Breast epithelium (tissue), 4 donors: ENCODE measurements around the gene TAF1L. TPM values are rescaled to one million over a fixed set of nuclear protein-coding genes. Genes with fewer than 3 reads are reported as not detected.

Experiments used
- DNase-seq, 2 donors: peaks; one replicate each; pipeline ENCODE4 v3.0.0-alpha.2; 2019; ENCODE audit warnings: low spot score in 2 of 2
- H3K27ac ChIP-seq, 2 donors: fragments of 200-600 bp; sonication (generic) in 1 of 2; one replicate each; pipeline ENCODE4 v1.5.1; 2016 to 2019; ENCODE audit warnings: mild to moderate bottlenecking in 1 of 2
- H3K27me3 ChIP-seq, 2 donors: fragments of 200-600 bp; sonication (generic) in 1 of 2; one replicate each; pipeline versions ENCODE4 v1.5.1 to v1.6.0; 2017 to 2019; ENCODE audit warnings: control low read depth in 1 of 2, mild to moderate bottlenecking in 1 of 2
- H3K36me3 ChIP-seq: fragments of 200-600 bp; one replicate; pipeline ENCODE4 v1.5.1; 2019
- H3K4me1 ChIP-seq, 2 donors: fragments of 200-600 bp; sonication (generic); one replicate each; pipeline ENCODE4 v1.5.1; 2016 to 2019; ENCODE audit warnings: control low read depth in 1 of 2
- H3K4me3 ChIP-seq, 3 donors: fragments of 200-600 bp; sonication (generic); 1 replicate in 2 of 3; 2 replicates in 1 of 3; pipeline ENCODE4 v1.5.1; 2016 to 2019; ENCODE audit warnings: mild to moderate bottlenecking in 3 of 3, moderate library complexity in 2 of 3
- H3K9me3 ChIP-seq, 2 donors: fragments of 200-600 bp; sonication (generic) in 1 of 2; one replicate each; pipeline ENCODE4 v1.5.1; 2016 to 2019; ENCODE audit warnings: control low read depth in 1 of 2
- POLR2A ChIP-seq: fragments of 450-650 bp; IDR thresholded peaks from one replicate; pipeline ENCODE4 v1.6.1; 2016; ENCODE audit warnings: antibody characterized with exemption, mild to moderate bottlenecking, moderate library complexity
- POLR2AphosphoS5 ChIP-seq, 3 donors: sonication (generic); formaldehyde crosslinking; IDR thresholded peaks; one replicate each; pipeline ENCODE4 v1.6.1; 2017; ENCODE audit warnings: antibody characterized with exemption in 3 of 3
- intact Hi-C: fragments of 100-400 bp; cut with DNase I; formaldehyde crosslinking; loops from one replicate; pipeline ENCODE4 v1.15.1; 2023; ENCODE audit warnings: low total_unique reads
- total RNA-seq, 3 donors: library from RNA; depleted of rRNA; stranded (reverse); fragments of >200 nt; gene quantifications; one replicate each; pipeline ENCODE4 v1.1.0, GENCODE V29; 2016
- TF ChIP-seq, protein P1 (sequence below), 3 donors: fragments of 450-650 bp; IDR thresholded peaks; one replicate each; pipeline ENCODE4 v1.5.1; 2016 to 2017; ENCODE audit warnings: antibody characterized with exemption in 3 of 3, mild to moderate bottlenecking in 3 of 3, moderate library complexity in 3 of 3

Gene TAF1L
- total RNA-seq, 3 donors from 2014 or later: not detected

DNA sequence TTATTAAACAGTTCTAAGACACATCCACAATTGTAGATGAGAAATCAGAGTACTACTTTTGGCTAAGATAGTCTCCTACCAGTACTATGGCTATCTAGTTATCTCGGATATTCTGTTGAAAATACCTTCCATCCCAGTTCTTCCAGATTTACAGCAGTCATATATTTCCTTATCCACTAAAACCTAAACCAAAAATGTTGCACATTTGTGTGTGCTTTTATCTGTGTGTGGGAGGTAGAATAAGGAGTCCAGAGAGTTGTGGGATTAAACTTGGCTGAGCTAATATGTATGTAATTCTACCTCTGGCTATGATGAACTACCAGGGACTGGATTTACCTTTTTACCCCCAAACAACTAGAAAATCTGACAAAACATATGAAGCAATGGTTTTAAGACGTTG lies 45.0 kb downstream of the TAF1L start:
- TF ChIP-seq POLR2AphosphoS5 (IDR thresholded peaks at IDR 0.05) (no peak), POLR2A (no peak)
- TF ChIP-seq, protein P1, sequence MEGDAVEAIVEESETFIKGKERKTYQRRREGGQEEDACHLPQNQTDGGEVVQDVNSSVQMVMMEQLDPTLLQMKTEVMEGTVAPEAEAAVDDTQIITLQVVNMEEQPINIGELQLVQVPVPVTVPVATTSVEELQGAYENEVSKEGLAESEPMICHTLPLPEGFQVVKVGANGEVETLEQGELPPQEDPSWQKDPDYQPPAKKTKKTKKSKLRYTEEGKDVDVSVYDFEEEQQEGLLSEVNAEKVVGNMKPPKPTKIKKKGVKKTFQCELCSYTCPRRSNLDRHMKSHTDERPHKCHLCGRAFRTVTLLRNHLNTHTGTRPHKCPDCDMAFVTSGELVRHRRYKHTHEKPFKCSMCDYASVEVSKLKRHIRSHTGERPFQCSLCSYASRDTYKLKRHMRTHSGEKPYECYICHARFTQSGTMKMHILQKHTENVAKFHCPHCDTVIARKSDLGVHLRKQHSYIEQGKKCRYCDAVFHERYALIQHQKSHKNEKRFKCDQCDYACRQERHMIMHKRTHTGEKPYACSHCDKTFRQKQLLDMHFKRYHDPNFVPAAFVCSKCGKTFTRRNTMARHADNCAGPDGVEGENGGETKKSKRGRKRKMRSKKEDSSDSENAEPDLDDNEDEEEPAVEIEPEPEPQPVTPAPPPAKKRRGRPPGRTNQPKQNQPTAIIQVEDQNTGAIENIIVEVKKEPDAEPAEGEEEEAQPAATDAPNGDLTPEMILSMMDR (IDR thresholded peaks at IDR 0.05): no peak
- no peak overlapping the region for H3K27ac ChIP-seq
- no peak for DNase-seq
- H3K36me3 ChIP-seq: no peaks in the 10 kb centered on the region
- no peaks in the 10 kb centered on the region for H3K27me3 ChIP-seq
- no peak overlapping the region for H3K4me3 ChIP-seq
- intact Hi-C loops: no loop called here
- no peaks in the 10 kb centered on the region for H3K9me3 ChIP-seq
- no peaks in the 10 kb centered on the region for H3K4me1 ChIP-seq

DNA sequence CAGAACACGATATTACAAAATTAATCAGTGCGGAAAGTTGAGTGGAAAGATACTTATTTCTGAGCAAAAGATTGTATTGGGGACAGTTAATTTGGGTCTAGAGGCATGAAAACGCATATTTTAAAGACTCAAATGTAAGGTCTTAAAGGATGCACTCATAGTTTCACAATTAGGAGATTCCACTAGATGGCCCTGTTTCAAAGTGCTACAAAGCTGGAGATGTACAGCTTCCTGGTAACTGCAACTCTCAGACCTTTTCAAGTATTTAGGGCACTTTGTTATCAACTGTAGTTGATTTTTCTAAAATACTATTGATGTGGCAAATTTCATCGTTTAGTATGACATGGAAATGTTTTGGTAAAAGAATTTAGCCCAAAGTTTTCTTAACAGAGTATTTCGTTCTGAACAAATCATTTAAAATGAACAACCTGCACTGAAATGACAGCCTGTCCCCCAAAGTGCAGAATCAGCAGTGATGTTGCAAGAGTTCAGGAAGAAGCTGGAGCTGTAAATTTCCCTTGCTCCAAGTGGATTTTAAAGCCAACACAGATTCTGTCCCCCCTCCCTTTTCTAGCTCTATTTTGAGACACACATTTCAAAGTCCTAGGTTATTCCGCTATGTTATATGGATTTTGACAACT lies 46.3 kb downstream of the TAF1L start:
- no peak for TF ChIP-seq POLR2A
- TF ChIP-seq, protein P1 (IDR thresholded peaks at IDR 0.05): peak in 1 of 3 donors; percentile 24
- intact Hi-C loops: loop anchor here (10.0 kb wide), 1 partner anchor 366 kb away; no protein-coding TSS in a partner anchor

DNA sequence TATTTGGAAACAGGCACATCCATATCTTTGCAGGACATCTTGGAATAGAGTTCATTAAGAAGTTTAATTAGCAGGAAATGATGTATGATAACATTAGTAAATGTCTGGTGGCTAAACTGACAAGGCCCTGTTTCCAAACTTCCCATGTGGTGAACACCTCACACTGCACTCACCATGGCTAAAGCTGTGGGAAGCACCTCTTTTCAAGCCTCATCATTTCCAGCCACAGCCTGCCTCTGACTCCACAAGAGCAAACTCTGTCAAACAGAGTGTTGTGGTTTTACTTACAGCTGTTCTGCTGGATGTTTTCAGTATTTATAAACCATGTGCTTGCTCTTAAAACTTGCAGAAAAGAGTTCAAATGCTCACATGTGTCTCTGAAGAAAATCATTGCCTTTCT lies 47.6 kb downstream of the TAF1L start:
- no peak overlapping the region for H3K27ac ChIP-seq
- no peaks in the 10 kb centered on the region for H3K36me3 ChIP-seq
- no peak for TF ChIP-seq POLR2A
- intact Hi-C loops: loop anchor here (10.0 kb wide), 1 partner anchor 367 kb away; no protein-coding TSS in a partner anchor
- no peak overlapping the region for H3K4me3 ChIP-seq
- H3K4me1 ChIP-seq: no peaks in the 10 kb centered on the region
- no peak for DNase-seq
- no peaks in the 10 kb centered on the region for H3K9me3 ChIP-seq
- H3K27me3 ChIP-seq: no peaks in the 10 kb centered on the region

More for the DNA sequence above, 46.3 kb downstream of the TAF1L start:
- Histone ChIP-seq H3K4me3 (no peak overlapping the region), H3K27me3 (no peaks in the 10 kb centered on the region), H3K36me3 (no peaks in the 10 kb centered on the region), H3K9me3 (no peaks in the 10 kb centered on the region), H3K27ac (no peak overlapping the region), H3K4me1 (no peaks in the 10 kb centered on the region)
- no peak for DNase-seq

DNA sequence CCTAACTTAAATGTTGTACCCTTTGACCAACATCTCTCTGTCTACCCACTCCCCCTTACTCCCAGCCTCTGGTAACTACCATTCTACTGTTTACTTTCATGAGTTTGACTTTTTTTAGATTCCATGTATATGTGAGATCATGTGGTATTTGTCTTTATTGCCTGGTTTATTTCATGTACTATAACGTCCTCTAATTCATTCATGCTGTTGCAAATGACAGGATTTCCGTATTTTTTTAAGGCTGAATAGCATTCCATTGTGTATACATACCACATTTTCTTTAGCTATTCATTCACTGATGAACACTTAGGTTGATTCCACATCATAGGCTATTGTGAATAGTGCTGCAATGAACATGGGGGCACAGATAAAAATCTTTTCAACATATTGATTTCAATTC lies 50.7 kb downstream of the TAF1L start:
- Histone ChIP-seq H3K9me3 (no peaks in the 10 kb centered on the region), H3K4me3 (no peak overlapping the region), H3K27me3 (no peaks in the 10 kb centered on the region), H3K27ac (no peak overlapping the region), H3K4me1 (no peaks in the 10 kb centered on the region), H3K36me3 (no peaks in the 10 kb centered on the region)
- no peak for DNase-seq
- no peak for TF ChIP-seq POLR2A
- no peak for TF ChIP-seq POLR2AphosphoS5 (IDR thresholded peaks at IDR 0.05)
- TF ChIP-seq, protein P1 (IDR thresholded peaks at IDR 0.05): no peak
- intact Hi-C loops: loop anchor here (5.0 to 10.0 kb wide), 2 partner anchors 207 to 370 kb away; no protein-coding TSS in a partner anchor

DNA sequence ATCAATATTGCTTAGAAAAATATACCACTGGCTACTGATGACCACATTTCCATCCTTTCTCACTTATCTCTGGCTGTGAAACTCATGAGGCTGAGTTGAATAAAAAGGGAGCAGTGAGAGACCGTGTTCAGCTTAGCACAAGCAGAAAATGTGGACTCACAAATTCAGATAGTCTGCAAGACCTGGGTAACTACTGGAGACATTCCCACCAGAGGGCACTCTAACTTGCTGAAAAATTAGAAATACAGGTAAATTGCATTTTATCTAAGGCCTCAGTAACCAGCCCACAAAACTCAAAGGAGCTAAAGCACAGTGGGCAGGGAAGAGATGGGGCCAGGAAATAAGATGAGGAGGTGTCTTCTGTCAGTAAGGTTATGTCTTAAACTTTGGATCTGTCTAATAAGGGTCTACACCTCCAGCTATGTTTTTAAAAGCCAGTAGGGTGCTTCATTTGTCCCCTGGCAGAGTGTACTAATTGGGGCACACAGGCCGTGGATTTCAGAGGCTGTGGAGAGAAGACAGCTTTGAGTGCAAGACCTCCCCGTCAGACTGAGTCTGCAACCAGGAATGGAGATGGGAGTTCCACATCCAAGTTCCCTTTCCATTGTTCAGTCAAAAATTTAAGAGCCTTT lies 53.8 kb downstream of the TAF1L start:
- intact Hi-C loops: loop anchor here (5.0 to 10.0 kb wide), 2 partner anchors 204 to 373 kb away; no protein-coding TSS in a partner anchor
- Histone ChIP-seq H3K36me3 (no peaks in the 10 kb centered on the region), H3K4me3 (no peak overlapping the region), H3K4me1 (no peaks in the 10 kb centered on the region), H3K27me3 (no peaks in the 10 kb centered on the region), H3K9me3 (no peaks in the 10 kb centered on the region), H3K27ac (no peak overlapping the region)
- no peak for DNase-seq
- TF ChIP-seq, protein P1 (IDR thresholded peaks at IDR 0.05): peak in 2 of 3 donors; percentile 18 to 32
- TF ChIP-seq POLR2AphosphoS5 (IDR thresholded peaks at IDR 0.05): no peak
